GM12878 (cell line): ENCODE measurements around the gene MARVELD2. TPM values are rescaled to one million over a fixed set of nuclear protein-coding genes. Genes with fewer than 3 reads are reported as not detected.

Experiments used
- ASH2L ChIP-seq: fragments of 300-600, 200-600 bp; sonication (generic); IDR thresholded peaks from 2 replicates; pipeline ENCODE4 v1.6.1; 2017; ENCODE audit warnings: low read depth, mild to moderate bottlenecking, borderline replicate concordance
- CBX3 ChIP-seq: fragments of 200-600 bp; sonication (generic); IDR thresholded peaks from 2 replicates; pipeline ENCODE4 v1.6.1; 2016; ENCODE audit warnings: low read depth, borderline replicate concordance
- ETV6 ChIP-seq, 2 experiments: fragments of 450-650 bp in 1 of 2; IDR thresholded peaks in 1 of 2; conservative IDR thresholded peaks in 1 of 2; 2 replicates each; pipeline ENCODE4 v1.6.1; 2014; ENCODE audit warnings: antibody characterized with exemption in 1 of 2, borderline replicate concordance in 1 of 2, low read depth in 1 of 2, mild to moderate bottlenecking in 1 of 2, moderate library complexity in 1 of 2
- FOS ChIP-seq: IDR thresholded peaks from 3 replicates; pipeline ENCODE4 v1.6.1; 2011; ENCODE audit warnings: borderline replicate concordance; ENCODE audit not compliant: insufficient read length; ENCODE audit errors: extremely low read depth
- MEF2A ChIP-seq: IDR thresholded peaks from 2 replicates; pipeline ENCODE4 v1.6.1; 2011; ENCODE audit warnings: low read depth, mild to moderate bottlenecking, low read length, moderate library complexity; ENCODE audit not compliant: insufficient read depth
- MEF2B ChIP-seq: fragments of 450-650 bp; IDR thresholded peaks from 2 replicates; pipeline ENCODE4 v1.6.1; 2018; ENCODE audit warnings: mild to moderate bottlenecking, moderate library complexity; ENCODE audit not compliant: partially characterized antibody, poor library complexity, severe bottlenecking
- NFXL1 ChIP-seq: fragments of 450-650 bp; IDR thresholded peaks from 2 replicates; pipeline ENCODE4 v1.6.1; 2017; ENCODE audit warnings: antibody characterized with exemption, mild to moderate bottlenecking, borderline replicate concordance
- SMARCA5 ChIP-seq: fragments of 450-650 bp; IDR thresholded peaks from 2 replicates; pipeline ENCODE4 v1.6.1; 2017; ENCODE audit warnings: mild to moderate bottlenecking
- ZNF24 ChIP-seq: fragments of 450-650 bp; IDR thresholded peaks from 2 replicates; pipeline ENCODE4 v1.6.1; 2017; ENCODE audit warnings: antibody characterized with exemption, mild to moderate bottlenecking
- polyA plus RNA-seq, 11 experiments: library from polyadenylated mRNA; depleted of rRNA in 4 of 11; unstranded in 6 of 11; stranded (reverse) in 5 of 11; fragments of >200 nt; fragmentation: Nextera tagmentation in 4 of 11; fragmentation: Illumina TruSeq in 1 of 11; extraction: Ambion mirVana in 4 of 11; extraction: Trizol in 1 of 11; gene quantifications; 1 replicate in 1 of 11; 2 replicates in 10 of 11; pipeline versions ENCODE4 v1.2.1 to v1.2.3, GENCODE V29; 2011 to 2016; ENCODE audit warnings: inconsistent platforms in 2 of 11, missing spikeins in 2 of 11, low read depth in 1 of 11
- total RNA-seq, 4 experiments: library from RNA; depleted of rRNA in 3 of 4; stranded (reverse); fragments of >200 nt in 3 of 4; fragmentation: Illumina TruSeq in 1 of 4; extraction: Trizol in 1 of 4; gene quantifications; 2 replicates each; pipeline versions ENCODE4 v1.2.1 to v1.2.3, GENCODE V29; 2013 to 2021
- TF ChIP-seq, protein P1 (sequence below): fragments of 450-650 bp; IDR thresholded peaks from 2 replicates; pipeline ENCODE4 v1.6.1; 2017; ENCODE audit warnings: mild to moderate bottlenecking, low read depth, inconsistent platforms; ENCODE audit not compliant: poor library complexity, severe bottlenecking
- TF ChIP-seq, protein P2 (sequence below): fragments of 150-350 bp; IDR thresholded peaks from 2 replicates; pipeline ENCODE4 v1.6.1; 2016; ENCODE audit warnings: low read depth, low read length
- TF ChIP-seq, protein P3 (sequence below): IDR thresholded peaks from 2 replicates; pipeline ENCODE4 v1.6.1; 2012; ENCODE audit warnings: low read depth, low read length, improper control_type of control experiment
- TF ChIP-seq, protein P4 (sequence below): fragments of 450-650 bp; formaldehyde crosslinking; IDR thresholded peaks from 2 replicates; pipeline ENCODE4 v1.5.0; 2022; ENCODE audit warnings: mild to moderate bottlenecking, missing genetic modification characterization
- TF ChIP-seq, protein P5 (sequence below): fragments of 450-650 bp; IDR thresholded peaks from 2 replicates; pipeline ENCODE4 v1.6.1; 2017; ENCODE audit warnings: mild to moderate bottlenecking, moderate library complexity

Gene MARVELD2
- total and polyA plus RNA-seq, 10 of the 15 experiments (the other 5 are each of a cell fraction or from before 2014, with no cell fraction given) = 0.37 to 6.2 (median 3.8) TPM

DNA sequence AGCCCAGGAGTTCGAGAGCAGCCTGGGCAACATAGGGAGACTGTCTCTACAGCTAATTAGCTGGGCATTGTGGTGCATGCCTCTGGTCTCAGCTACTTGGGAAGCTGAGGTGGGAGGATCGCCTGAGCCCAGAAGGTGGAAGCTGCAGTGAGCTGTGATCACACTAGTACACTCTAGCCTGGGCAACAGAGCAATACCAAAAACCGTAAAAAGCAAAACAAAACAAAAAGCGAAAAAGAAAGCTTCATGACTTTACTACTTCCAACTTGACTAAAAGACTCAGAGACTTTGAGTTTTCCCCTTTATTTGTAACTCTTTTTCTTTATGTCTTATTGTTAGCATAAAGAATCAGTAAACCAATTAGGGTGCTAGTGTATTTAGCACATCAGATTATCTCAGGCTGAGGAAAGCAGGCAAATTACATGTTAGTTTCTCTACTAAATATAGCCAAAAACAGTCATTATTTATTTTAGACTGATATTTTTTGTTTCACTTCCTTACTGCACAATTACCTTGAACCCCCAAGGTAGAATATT lies 39.9 kb upstream of the MARVELD2 start (continued):
- TF ChIP-seq CBX3 (no peak), MEF2A (peak; percentile 97), FOS (no peak), MEF2B (peak; percentile 95), ASH2L (peak; percentile 28; the same call in 1 of the 2 replicates), NFXL1 (no peak), ETV6 (conservative IDR thresholded peaks at IDR 0.05 in 1 of 2, IDR thresholded peaks at IDR 0.05 in 1 of 2; ENCODE audit: borderline replicate concordance in 1 of 2, low read depth in 1 of 2) (no peak; a peak in 1 of 4 replicates), ZNF24 (peak; percentile 56; the same call in 1 of the 2 replicates), SMARCA5 (peak; percentile 72; the same call in 1 of the 2 replicates)
- TF ChIP-seq, protein P1, sequence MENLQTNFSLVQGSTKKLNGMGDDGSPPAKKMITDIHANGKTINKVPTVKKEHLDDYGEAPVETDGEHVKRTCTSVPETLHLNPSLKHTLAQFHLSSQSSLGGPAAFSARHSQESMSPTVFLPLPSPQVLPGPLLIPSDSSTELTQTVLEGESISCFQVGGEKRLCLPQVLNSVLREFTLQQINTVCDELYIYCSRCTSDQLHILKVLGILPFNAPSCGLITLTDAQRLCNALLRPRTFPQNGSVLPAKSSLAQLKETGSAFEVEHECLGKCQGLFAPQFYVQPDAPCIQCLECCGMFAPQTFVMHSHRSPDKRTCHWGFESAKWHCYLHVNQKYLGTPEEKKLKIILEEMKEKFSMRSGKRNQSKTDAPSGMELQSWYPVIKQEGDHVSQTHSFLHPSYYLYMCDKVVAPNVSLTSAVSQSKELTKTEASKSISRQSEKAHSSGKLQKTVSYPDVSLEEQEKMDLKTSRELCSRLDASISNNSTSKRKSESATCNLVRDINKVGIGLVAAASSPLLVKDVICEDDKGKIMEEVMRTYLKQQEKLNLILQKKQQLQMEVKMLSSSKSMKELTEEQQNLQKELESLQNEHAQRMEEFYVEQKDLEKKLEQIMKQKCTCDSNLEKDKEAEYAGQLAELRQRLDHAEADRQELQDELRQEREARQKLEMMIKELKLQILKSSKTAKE = no peak
- TF ChIP-seq, protein P2, sequence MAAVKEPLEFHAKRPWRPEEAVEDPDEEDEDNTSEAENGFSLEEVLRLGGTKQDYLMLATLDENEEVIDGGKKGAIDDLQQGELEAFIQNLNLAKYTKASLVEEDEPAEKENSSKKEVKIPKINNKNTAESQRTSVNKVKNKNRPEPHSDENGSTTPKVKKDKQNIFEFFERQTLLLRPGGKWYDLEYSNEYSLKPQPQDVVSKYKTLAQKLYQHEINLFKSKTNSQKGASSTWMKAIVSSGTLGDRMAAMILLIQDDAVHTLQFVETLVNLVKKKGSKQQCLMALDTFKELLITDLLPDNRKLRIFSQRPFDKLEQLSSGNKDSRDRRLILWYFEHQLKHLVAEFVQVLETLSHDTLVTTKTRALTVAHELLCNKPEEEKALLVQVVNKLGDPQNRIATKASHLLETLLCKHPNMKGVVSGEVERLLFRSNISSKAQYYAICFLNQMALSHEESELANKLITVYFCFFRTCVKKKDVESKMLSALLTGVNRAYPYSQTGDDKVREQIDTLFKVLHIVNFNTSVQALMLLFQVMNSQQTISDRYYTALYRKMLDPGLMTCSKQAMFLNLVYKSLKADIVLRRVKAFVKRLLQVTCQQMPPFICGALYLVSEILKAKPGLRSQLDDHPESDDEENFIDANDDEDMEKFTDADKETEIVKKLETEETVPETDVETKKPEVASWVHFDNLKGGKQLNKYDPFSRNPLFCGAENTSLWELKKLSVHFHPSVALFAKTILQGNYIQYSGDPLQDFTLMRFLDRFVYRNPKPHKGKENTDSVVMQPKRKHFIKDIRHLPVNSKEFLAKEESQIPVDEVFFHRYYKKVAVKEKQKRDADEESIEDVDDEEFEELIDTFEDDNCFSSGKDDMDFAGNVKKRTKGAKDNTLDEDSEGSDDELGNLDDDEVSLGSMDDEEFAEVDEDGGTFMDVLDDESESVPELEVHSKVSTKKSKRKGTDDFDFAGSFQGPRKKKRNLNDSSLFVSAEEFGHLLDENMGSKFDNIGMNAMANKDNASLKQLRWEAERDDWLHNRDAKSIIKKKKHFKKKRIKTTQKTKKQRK = no peak
- TF ChIP-seq, protein P3, sequence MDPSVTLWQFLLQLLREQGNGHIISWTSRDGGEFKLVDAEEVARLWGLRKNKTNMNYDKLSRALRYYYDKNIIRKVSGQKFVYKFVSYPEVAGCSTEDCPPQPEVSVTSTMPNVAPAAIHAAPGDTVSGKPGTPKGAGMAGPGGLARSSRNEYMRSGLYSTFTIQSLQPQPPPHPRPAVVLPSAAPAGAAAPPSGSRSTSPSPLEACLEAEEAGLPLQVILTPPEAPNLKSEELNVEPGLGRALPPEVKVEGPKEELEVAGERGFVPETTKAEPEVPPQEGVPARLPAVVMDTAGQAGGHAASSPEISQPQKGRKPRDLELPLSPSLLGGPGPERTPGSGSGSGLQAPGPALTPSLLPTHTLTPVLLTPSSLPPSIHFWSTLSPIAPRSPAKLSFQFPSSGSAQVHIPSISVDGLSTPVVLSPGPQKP = no peak
- TF ChIP-seq, protein P4, sequence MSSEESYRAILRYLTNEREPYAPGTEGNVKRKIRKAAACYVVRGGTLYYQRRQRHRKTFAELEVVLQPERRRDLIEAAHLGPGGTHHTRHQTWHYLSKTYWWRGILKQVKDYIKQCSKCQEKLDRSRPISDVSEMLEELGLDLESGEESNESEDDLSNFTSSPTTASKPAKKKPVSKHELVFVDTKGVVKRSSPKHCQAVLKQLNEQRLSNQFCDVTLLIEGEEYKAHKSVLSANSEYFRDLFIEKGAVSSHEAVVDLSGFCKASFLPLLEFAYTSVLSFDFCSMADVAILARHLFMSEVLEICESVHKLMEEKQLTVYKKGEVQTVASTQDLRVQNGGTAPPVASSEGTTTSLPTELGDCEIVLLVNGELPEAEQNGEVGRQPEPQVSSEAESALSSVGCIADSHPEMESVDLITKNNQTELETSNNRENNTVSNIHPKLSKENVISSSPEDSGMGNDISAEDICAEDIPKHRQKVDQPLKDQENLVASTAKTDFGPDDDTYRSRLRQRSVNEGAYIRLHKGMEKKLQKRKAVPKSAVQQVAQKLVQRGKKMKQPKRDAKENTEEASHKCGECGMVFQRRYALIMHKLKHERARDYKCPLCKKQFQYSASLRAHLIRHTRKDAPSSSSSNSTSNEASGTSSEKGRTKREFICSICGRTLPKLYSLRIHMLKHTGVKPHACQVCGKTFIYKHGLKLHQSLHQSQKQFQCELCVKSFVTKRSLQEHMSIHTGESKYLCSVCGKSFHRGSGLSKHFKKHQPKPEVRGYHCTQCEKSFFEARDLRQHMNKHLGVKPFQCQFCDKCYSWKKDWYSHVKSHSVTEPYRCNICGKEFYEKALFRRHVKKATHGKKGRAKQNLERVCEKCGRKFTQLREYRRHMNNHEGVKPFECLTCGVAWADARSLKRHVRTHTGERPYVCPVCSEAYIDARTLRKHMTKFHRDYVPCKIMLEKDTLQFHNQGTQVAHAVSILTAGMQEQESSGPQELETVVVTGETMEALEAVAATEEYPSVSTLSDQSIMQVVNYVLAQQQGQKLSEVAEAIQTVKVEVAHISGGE = no peak
- TF ChIP-seq, protein P5, sequence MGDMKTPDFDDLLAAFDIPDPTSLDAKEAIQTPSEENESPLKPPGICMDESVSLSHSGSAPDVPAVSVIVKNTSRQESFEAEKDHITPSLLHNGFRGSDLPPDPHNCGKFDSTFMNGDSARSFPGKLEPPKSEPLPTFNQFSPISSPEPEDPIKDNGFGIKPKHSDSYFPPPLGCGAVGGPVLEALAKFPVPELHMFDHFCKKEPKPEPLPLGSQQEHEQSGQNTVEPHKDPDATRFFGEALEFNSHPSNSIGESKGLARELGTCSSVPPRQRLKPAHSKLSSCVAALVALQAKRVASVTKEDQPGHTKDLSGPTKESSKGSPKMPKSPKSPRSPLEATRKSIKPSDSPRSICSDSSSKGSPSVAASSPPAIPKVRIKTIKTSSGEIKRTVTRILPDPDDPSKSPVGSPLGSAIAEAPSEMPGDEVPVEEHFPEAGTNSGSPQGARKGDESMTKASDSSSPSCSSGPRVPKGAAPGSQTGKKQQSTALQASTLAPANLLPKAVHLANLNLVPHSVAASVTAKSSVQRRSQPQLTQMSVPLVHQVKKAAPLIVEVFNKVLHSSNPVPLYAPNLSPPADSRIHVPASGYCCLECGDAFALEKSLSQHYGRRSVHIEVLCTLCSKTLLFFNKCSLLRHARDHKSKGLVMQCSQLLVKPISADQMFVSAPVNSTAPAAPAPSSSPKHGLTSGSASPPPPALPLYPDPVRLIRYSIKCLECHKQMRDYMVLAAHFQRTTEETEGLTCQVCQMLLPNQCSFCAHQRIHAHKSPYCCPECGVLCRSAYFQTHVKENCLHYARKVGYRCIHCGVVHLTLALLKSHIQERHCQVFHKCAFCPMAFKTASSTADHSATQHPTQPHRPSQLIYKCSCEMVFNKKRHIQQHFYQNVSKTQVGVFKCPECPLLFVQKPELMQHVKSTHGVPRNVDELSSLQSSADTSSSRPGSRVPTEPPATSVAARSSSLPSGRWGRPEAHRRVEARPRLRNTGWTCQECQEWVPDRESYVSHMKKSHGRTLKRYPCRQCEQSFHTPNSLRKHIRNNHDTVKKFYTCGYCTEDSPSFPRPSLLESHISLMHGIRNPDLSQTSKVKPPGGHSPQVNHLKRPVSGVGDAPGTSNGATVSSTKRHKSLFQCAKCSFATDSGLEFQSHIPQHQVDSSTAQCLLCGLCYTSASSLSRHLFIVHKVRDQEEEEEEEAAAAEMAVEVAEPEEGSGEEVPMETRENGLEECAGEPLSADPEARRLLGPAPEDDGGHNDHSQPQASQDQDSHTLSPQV = 0 out of 2 replicates have a peak, but pooled peaks have one; percentile 18
